HG02970 (cell line): ENCODE results near the gene LYZL4.

Source experiments
- ATAC-seq: cut with Tn5 transposase; IDR thresholded peaks from one replicate; pipeline ENCODE4 v1.9.1; 2021; ENCODE audit warnings: mild to moderate bottlenecking, moderate library complexity, moderate number of reproducible peaks; ENCODE audit not compliant: unreplicated experiment, low FRiP score

The LYZL4 gene

GRCh38 chr3:42377681-42378080 is 32.7 kb downstream of the LYZL4 start:
- no peak for ATAC-seq

GRCh38 chr3:42376344-42376798 is 34.0 kb downstream of the LYZL4 start:
- no peak for ATAC-seq

- no peak for ATAC-seq
These were observed 35.1 kb downstream of the LYZL4 start for GRCh38 chr3:42375121-42375800.

- no peak for ATAC-seq
These were observed 38.6 kb downstream of the LYZL4 start for GRCh38 chr3:42371776-42372175.

GRCh38 chr3:42369832-42370231 is 40.6 kb downstream of the LYZL4 start:
- no peak for ATAC-seq

- ATAC-seq = no peak
These were observed 41.1 kb downstream of the LYZL4 start for GRCh38 chr3:42369304-42369703.

- ATAC-seq = no peak
These were observed 41.5 kb downstream of the LYZL4 start for GRCh38 chr3:42368861-42369260.

- ATAC-seq = no peak
These were observed 42.5 kb downstream of the LYZL4 start for GRCh38 chr3:42367903-42368302.

- ATAC-seq = no peak
These were observed 43.9 kb downstream of the LYZL4 start for GRCh38 chr3:42366550-42366949.

GRCh38 chr3:42357335-42357734 is 53.1 kb downstream of the LYZL4 start:
- no peak for ATAC-seq

GRCh38 chr3:42355612-42356011 is 54.8 kb downstream of the LYZL4 start:
- no peak for ATAC-seq

- no peak for ATAC-seq
These were observed 56.8 kb downstream of the LYZL4 start for GRCh38 chr3:42353631-42354030.

- no peak for ATAC-seq
These were observed 59.2 kb downstream of the LYZL4 start for GRCh38 chr3:42351207-42351606.

- ATAC-seq = no peak
These were observed 60.4 kb downstream of the LYZL4 start for GRCh38 chr3:42349765-42350594.

- no peak for ATAC-seq
These were observed 62.5 kb downstream of the LYZL4 start for GRCh38 chr3:42347928-42348327.
